ENCODE measurements around the gene MRS2. TPM values are rescaled to one million over a fixed set of nuclear protein-coding genes. Genes with fewer than 3 reads are reported as not detected.

Gene MRS2
- total RNA-seq, 2 donors from 2014 or later: 11.7 to 23.1 TPM

Small RNA genes within 50 kb of the gene (small RNA-seq; reads per million reads assigned to genes)
- not detected for gene RNU6-391P

Other genes with a start within 250 kb of the MRS2 start
- 10 to 100 TPM; 20.8 to 37.4 TPM for gene DCDC2, start 44.9 kb upstream of the MRS2 start, total RNA-seq
- 1 to 10 TPM in 1 of 2 donors, under 1 TPM in 1; 0.66 to 2.6 TPM for gene GPLD1, start 86.6 kb downstream of the MRS2 start, total RNA-seq
- 1 to 10 TPM; 4.4 to 8.2 TPM for gene ALDH5A1, start 92.0 kb downstream of the MRS2 start, total RNA-seq
- gene KIAA0319, start 243.3 kb downstream of the MRS2 start, total RNA-seq: 1 to 10 TPM; 2.1 to 2.3 TPM